HL-60 (cell line): Measurements from ENCODE around the gene GOLGA6L10.
"Not testable (repeated sequence)": the region's sequence is repeated elsewhere in the genome, so short reads cannot be mapped to it uniquely, and the experiment has no call there.

ENCODE experiments used
- DNase-seq, 2 experiments: peaks; one replicate each; pipeline ENCODE4 v3.0.0-alpha.2; 2010 to 2020; ENCODE audit warnings: low read depth in 1 of 2, low spot score in 1 of 2
- H3K27ac ChIP-seq: fragments of 250-450 bp; sonication (Bioruptor Pico); replicated peaks from 2 replicates; pipeline ENCODE4 v1.5.1; 2020; ENCODE audit warnings: mild to moderate bottlenecking, moderate library complexity
- H3K27me3 ChIP-seq: fragments of 250-450 bp; sonication (Bioruptor Pico); 2 replicates; pipeline ENCODE4 v1.5.1; 2021; ENCODE audit warnings: mild to moderate bottlenecking, moderate library complexity; ENCODE audit not compliant: insufficient read depth, poor library complexity, severe bottlenecking
- H3K4me3 ChIP-seq: replicated peaks from 2 replicates; pipeline ENCODE4 v1.5.1; 2011; ENCODE audit warnings: mild to moderate bottlenecking, control low read depth, low read length; ENCODE audit not compliant: insufficient read depth

GOLGA6L10 gene

DNA sequence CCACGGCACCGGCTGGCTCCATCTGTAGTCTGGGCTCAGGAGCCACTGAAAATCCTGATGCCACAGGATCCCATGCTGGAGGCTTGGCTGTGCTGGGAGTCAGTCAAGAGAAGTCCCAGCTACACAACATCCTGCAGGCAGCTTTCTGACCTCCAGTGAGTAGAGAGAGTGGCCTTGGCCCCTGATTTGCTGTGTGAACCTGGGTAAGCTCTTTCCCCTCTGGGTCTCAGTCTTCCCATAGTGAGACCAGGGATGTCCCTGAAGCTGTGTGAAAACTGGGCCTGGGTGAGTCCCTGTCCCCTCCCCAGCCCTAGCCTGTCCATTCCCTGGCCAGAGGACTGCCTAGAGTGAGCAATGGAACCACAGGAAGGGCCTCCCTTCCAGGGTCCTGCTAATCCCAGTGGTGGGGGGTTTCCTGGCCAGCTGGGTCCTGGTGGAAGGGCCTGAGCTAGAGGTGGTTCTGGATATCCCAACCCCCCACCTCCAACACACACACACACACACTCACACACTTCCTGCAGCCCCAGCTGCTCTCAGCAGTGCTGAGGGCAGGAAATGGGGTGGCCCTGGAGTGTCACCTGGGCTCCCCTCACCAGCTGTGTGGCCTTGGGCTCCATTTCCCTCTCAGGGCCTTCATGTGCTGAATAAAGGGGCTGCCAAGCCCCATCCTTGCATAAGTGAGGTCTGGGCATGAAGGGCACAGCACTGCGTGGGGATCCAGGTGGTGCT is 17.5 kb downstream of the GOLGA6L10 start:
- H3K27me3 ChIP-seq, H3K4me3 ChIP-seq, H3K27ac ChIP-seq, DNase-seq: not testable (repeated sequence)

DNA sequence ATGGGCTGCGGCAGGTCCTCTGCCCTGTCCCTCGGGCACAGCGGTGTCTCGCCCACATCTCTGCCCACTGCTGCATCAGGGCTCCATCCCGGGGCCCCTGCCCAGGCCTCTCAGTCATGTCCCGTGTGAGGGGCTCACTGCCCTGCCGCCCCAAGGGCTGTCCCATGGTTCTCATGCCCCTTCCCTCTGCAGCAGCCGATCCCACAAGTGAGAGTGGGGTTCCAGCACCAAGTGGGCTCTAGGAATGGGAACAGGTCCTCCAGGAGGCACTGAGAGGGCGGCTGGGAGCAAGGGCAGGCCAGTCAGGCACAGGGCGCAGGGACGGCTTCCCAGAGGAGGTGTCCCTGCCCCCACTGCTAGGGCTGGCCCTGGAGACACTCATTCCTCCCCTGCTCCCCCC is 18.4 kb downstream of the GOLGA6L10 start:
- H3K4me3 ChIP-seq, H3K27me3 ChIP-seq, DNase-seq, H3K27ac ChIP-seq: not testable (repeated sequence)

DNA sequence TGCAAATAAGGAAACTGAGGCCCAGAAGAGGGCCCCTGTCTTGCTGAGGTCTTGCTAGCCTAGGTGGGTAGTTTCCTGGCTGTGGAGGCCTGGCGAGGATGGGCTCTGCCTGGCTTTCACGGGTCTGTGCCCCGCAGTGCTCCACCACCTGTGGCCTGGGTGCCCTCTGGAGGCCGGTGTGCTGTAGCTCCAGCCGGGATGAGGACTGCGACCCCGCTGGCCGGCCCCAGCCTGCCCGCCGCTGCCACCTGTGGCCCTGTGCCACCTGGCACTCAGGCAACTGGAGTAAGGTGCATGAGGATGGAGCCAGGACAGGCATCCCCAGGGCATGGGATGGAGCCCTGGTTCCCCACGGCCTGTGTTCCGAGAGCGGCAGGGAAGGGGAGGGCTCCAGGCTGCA is 20.2 kb downstream of the GOLGA6L10 start:
- not testable (repeated sequence) for H3K27ac ChIP-seq, DNase-seq, H3K27me3 ChIP-seq, H3K4me3 ChIP-seq

DNA sequence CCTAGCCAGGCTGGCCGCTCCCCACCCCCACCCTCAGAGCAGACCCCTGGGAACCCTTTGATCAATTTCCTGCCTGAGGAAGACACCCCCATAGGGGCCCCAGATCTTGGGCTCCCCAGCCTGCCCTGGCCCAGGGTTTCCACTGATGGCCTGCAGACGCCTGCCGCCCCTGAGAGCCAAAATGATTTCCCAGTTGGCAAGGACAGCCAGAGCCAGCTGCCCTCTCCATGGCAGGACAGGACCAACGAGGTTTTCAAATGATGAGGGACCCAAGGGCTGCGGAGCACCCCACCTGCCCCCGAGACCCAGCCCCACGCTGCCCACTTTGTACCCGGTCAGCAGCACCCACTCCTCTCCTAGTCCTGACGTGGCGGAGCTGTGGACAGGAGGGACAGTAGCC is 21.9 kb downstream of the GOLGA6L10 start:
- not testable (repeated sequence) for DNase-seq, H3K4me3 ChIP-seq, H3K27ac ChIP-seq, H3K27me3 ChIP-seq

DNA sequence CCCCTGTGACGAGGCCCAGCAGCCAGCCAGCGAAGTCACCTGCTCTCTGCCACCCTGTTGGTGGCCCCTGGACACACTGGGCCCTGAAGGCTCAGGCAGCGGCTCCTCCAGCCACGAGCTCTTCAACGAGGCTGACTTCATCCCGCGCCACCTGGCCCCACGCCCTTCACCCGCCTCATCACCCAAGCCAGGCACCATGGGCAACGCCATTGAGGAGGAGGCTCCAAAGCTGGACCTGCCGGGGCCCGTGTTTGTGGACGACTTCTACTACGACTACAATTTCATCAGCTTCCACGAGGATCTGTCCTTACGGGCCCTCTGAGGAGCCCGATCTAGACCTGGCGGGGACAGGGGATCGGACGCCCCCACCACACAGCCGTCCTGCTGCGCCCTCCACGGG is 22.4 kb downstream of the GOLGA6L10 start:
- H3K27me3 ChIP-seq, DNase-seq, H3K27ac ChIP-seq, H3K4me3 ChIP-seq: not testable (repeated sequence)

DNA sequence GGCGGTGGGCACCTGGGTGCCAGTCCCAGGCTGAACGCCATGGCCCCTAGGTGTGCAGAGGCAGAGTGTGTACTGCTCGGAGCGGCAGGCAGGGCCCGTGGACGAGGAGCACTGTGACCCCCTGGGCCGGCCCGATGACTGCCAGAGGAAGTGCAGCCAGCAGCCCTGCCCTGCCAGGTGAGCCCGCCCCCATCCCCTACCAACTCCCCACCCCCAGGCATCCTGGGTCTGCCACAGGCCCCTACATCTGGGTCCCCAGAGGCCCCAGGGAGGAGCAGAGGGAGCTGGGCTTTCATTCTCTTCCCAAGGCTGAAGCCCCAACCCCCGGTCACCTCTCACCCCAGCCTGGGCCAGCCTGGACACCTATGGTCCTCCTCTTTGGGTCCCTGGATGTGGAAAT is 23.6 kb downstream of the GOLGA6L10 start:
- not testable (repeated sequence) for H3K27ac ChIP-seq, DNase-seq, H3K27me3 ChIP-seq, H3K4me3 ChIP-seq

DNA sequence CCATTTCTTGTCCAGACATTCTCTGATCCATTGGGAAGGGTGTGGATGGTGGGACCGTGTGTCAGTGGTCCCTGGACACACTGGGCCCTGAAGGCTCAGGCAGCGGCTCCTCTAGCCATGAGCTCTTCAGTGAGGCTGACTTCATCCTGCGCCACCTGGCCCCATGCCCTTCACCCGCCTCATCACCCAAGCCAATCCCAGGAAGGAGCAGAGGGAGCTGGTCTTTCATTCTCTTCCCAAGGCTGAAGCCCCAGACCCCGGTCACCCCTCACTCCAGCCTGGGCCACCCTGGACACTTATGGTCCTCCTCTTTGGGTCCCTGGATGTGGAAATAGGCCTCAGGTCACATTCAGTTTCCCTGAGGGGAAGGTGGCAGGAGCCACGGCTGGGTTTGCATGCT is 24.4 kb downstream of the GOLGA6L10 start:
- not testable (repeated sequence) for DNase-seq, H3K27me3 ChIP-seq, H3K4me3 ChIP-seq, H3K27ac ChIP-seq

DNA sequence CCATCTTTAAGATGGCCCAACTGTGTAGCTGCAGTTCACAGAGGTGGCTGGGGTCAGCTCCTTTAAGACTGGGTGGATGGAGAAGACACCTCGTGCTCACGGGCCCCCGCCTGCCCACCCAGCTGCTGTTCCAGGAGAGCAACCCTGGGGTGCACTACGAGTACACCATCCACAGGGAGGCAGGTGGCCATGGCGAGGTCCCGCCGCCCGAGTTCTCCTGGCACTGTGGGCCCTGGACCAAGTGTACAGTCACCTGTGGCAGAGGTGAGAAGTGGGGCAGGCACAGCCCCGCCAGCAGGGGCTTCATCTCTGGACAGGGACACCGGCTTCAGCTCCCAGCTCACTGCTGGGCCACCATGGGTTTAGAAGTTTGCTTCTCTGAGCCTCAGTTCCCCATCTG is 26.8 kb downstream of the GOLGA6L10 start:
- not testable (repeated sequence) for H3K27me3 ChIP-seq, DNase-seq

DNA sequence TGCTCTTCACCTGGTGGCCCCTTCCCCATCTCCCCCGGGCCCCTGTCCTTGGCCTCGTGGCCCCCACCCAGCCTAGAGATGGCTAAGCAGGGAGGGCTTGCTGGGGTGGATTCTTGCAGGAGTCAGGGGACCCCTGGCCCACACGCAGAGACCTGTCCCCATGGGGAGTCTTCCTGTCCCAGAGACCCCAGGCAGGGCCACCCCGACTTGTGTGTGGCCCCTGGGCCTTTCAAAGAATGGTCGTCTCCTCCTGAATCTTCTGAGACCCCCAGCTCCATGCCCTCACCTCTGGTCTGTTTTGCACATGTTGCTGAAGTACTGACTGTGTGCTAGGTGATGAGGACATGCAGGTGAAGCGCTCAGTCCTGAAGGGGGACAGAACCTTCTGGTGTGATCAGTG is 28.4 kb downstream of the GOLGA6L10 start:
- H3K27me3 ChIP-seq, H3K27ac ChIP-seq, DNase-seq, H3K4me3 ChIP-seq: not testable (repeated sequence)

More for the DNA sequence above, 26.8 kb downstream of the GOLGA6L10 start:
- H3K27ac ChIP-seq, H3K4me3 ChIP-seq: not testable (repeated sequence)

DNA sequence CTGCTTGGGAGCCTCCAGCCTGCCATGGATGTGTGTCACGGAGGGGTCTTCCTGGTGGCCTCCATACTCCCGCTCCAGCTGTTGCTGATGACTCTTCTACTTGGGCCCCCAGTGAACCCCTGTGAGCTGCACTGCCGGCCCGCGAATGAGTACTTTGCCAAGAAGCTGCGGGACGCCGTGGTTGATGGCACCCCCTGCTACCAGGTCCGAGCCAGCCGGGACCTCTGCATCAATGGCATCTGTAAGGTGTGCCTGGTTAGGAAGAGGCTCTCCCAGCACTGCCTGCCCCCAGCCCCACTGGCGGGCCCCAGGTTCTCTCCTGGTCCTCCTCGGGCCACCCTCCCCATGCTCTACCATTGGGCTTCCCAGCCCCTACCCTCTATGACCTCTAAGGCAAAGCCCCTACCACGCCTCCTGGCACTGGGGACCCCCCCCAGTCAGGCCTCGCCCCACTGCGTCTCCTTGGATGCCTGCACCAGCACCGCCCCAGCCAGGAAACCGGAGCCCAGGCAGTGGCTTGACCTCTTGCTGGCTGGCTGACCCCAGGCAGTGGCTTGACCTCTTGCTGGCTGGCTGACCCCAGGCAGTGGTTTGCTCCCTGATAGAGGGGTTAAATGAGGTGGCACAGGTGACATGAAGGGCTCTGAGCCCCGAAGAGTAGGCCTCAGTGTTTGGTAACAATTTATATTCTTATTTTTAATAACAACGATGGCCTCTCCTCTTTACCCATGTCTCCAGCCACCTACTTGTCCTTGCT is 29.6 kb downstream of the GOLGA6L10 start:
- not testable (repeated sequence) for DNase-seq, H3K27me3 ChIP-seq, H3K27ac ChIP-seq, H3K4me3 ChIP-seq

DNA sequence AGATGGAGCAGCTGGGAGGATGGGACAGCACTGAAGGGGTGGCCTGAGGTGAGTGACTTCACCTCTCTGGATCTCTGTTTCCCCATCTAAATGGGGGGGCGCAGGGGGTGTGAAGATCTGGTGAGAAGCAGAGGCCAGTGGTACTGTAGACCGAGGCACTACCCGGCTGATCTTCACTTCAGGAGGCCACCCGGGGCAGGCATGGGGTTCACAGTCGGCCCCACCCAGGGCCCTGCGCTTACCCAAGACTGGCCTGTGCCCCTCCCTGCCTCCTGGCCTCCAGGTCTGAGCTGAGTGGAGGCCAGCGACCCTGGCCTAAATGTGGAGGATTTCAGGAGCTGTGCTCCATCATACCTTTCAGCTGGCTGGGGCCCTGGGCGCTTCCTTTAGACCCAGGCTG is 31.0 kb downstream of the GOLGA6L10 start:
- not testable (repeated sequence) for DNase-seq, H3K4me3 ChIP-seq, H3K27ac ChIP-seq, H3K27me3 ChIP-seq

DNA sequence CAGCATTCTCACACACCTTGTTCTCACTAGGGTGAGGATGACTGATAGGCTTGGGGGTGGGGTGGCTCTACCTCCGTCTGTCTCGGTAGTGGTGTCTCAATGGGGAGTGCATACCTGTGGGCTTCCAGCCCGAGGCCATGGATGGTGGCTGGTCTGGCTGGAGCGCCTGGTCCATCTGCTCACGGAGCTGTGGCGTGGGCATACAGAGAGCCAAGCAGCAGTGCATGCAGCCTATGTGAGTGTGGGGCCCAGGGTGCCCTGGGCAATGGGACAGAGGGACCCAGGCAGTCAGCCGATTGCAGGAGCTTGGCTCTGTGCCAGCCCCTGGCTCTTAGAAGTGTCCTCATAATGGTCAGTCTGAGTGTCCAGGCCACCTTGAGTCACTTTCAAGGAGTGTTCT is 31.8 kb downstream of the GOLGA6L10 start:
- H3K27ac ChIP-seq, H3K4me3 ChIP-seq, H3K27me3 ChIP-seq, DNase-seq: not testable (repeated sequence)
